ENCODE data around the gene FARS2.

GRCh38 chr6:5811997-5812396, 550.7 kb downstream of the FARS2 start:
- TF ChIP-seq, protein P1, sequence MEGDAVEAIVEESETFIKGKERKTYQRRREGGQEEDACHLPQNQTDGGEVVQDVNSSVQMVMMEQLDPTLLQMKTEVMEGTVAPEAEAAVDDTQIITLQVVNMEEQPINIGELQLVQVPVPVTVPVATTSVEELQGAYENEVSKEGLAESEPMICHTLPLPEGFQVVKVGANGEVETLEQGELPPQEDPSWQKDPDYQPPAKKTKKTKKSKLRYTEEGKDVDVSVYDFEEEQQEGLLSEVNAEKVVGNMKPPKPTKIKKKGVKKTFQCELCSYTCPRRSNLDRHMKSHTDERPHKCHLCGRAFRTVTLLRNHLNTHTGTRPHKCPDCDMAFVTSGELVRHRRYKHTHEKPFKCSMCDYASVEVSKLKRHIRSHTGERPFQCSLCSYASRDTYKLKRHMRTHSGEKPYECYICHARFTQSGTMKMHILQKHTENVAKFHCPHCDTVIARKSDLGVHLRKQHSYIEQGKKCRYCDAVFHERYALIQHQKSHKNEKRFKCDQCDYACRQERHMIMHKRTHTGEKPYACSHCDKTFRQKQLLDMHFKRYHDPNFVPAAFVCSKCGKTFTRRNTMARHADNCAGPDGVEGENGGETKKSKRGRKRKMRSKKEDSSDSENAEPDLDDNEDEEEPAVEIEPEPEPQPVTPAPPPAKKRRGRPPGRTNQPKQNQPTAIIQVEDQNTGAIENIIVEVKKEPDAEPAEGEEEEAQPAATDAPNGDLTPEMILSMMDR (IDR thresholded peaks at IDR 0.05; ENCODE audit: low read depth, low read length), result no peak
- TF ChIP-seq POLR2A (IDR thresholded peaks at IDR 0.05; ENCODE audit: extremely low read depth, insufficient read length), result no peak

Measured in NB4 (cell line).